Dendritic cell treated with granulocyte-macrophage colony-stimulating factor and Interleukin-4, amounts not matched to agents 40 ng/mL and 50 ng/mL, for 4 days (primary cell): ENCODE results near the gene NLGN1.

Experiments used
- H3K27ac Mint-ChIP-seq: one replicate; pipeline ENCODE4 v1.8.0; 2022; ENCODE audit warnings: mild to moderate bottlenecking, mixed read lengths
- H3K27me3 Mint-ChIP-seq: one replicate; pipeline ENCODE4 v1.8.0; 2022; ENCODE audit warnings: mild to moderate bottlenecking, mixed read lengths
- H3K36me3 Mint-ChIP-seq: one replicate; pipeline ENCODE4 v1.8.0; 2022; ENCODE audit warnings: low read depth, mixed read lengths
- H3K4me1 Mint-ChIP-seq: one replicate; pipeline ENCODE4 v1.8.0; 2022; ENCODE audit warnings: low read depth, mixed read lengths
- H3K4me3 Mint-ChIP-seq: one replicate; pipeline ENCODE4 v1.8.0; 2022; ENCODE audit warnings: mild to moderate bottlenecking, moderate library complexity, mixed read lengths
- H3K9me3 Mint-ChIP-seq: one replicate; pipeline ENCODE4 v1.8.0; 2022; ENCODE audit warnings: mixed read lengths
- intact Hi-C: fragments of 100-400 bp; cut with micrococcal nuclease; formaldehyde crosslinking; loops from one replicate; pipeline ENCODE4 v1.15.0; 2022

The NLGN1 gene

DNA sequence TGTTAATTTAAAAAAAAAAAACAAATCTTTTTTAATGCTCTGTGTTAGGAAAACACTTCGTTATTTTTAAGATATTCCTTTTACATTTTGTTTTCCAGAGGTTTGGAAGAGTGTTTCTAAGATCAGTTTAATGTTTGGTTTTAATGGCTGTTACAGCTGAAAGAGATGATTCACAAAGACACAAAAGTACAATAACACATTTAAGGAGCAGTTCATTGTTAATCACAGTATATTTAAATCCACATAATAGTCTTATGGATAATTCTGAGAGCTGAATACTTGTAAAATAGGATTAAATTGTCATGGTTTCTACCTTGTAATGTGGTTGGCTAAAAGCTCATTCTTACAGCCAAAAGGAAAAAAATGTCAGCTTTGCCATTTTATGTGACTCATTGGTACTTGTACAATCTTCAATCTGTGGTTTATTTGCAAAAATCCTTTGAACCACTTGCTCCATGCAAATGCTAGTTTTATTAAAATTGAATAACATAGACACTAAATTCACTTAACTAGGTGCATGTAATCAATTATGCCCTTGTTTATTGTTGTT lies 426.4 kb downstream of the NLGN1 start:
- H3K4me3 Mint-ChIP-seq: no peak overlapping the region
- H3K27ac Mint-ChIP-seq: no peak overlapping the region
- H3K27me3 Mint-ChIP-seq: no peaks in the 10 kb centered on the region
- peaks cover 23% of the 10 kb centered on the region for H3K9me3 Mint-ChIP-seq
- intact Hi-C loops: no loop called here
- H3K36me3 Mint-ChIP-seq: no peaks in the 10 kb centered on the region
- H3K4me1 Mint-ChIP-seq: no peaks in the 10 kb centered on the region

DNA sequence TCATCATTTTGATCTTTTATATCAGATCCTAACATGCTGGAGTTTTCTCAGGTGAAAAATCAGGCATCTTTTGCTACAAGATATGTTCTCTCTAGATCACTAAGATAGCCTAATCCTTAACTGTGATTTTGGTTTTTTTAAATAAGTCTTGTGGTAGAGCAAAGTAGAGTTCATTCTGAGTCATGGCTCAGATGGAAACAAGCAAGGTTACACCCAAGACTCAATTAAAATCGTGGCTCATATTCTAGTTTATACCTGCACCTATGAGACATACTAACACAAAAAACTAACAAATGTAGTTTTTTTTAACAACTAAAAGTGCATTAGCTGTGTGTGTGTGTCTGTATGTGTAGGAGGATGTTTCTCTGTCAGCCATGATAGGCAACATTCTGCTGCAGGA lies 428.2 kb downstream of the NLGN1 start:
- no peaks in the 10 kb centered on the region for H3K4me1 Mint-ChIP-seq
- H3K36me3 Mint-ChIP-seq: no peaks in the 10 kb centered on the region
- H3K9me3 Mint-ChIP-seq: peaks cover 14% of the 10 kb centered on the region
- no peak overlapping the region for H3K4me3 Mint-ChIP-seq
- intact Hi-C loops: no loop called here
- H3K27ac Mint-ChIP-seq: no peak overlapping the region
- H3K27me3 Mint-ChIP-seq: no peaks in the 10 kb centered on the region

- Mint-ChIP-seq H3K27me3 (no peaks in the 10 kb centered on the region), H3K36me3 (no peaks in the 10 kb centered on the region), H3K4me3 (no peak overlapping the region), H3K9me3 (peaks cover 14% of the 10 kb centered on the region), H3K27ac (no peak overlapping the region), H3K4me1 (no peaks in the 10 kb centered on the region)
- intact Hi-C loops: no loop called here
Observed at GRCh38 chr3:173826416-173826815, 428.9 kb downstream of the NLGN1 start.

DNA sequence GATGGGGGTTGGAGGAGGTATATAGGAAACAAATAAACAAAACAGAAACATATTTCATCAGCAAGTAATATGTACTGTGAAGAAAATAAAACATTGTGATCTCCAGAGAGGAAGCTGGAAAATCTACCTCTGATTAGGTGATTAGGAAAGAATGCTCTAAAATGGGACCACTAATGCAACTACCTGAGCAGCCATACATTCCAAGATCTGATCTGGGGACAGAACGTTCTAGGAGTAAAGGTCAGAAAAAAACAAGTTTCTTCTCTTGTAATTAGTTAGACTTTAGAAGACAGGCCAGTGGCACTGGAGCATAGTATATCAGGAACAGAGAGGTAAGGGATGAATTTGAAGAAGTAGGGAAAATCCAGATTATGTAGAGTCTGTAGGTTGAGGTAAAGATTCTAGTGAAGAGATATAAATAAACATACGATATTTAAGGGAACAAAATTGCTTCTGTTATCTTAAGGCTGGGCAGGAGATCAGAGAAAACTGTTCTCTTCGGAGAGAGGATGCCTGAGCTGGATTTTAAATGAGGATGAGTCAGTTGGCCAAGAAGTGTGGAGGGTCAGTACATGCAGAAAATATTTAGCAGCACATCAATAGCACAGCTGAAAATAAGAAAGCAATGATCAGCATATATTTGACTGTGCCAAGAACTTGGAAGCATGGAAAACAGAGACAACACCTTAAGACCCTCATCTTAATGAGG lies 429.5 kb downstream of the NLGN1 start:
- no peak overlapping the region for H3K27ac Mint-ChIP-seq
- no peak overlapping the region for H3K4me3 Mint-ChIP-seq
- intact Hi-C loops: no loop called here
- no peaks in the 10 kb centered on the region for H3K27me3 Mint-ChIP-seq
- peaks cover 14% of the 10 kb centered on the region for H3K9me3 Mint-ChIP-seq
- no peaks in the 10 kb centered on the region for H3K36me3 Mint-ChIP-seq
- H3K4me1 Mint-ChIP-seq: no peaks in the 10 kb centered on the region

- Mint-ChIP-seq H3K27me3 (no peaks in the 10 kb centered on the region), H3K36me3 (no peaks in the 10 kb centered on the region), H3K4me3 (no peak overlapping the region), H3K4me1 (no peaks in the 10 kb centered on the region), H3K27ac (no peak overlapping the region), H3K9me3 (no peaks in the 10 kb centered on the region)
- intact Hi-C loops: no loop called here
Observed at GRCh38 chr3:173838644-173839043, 441.1 kb downstream of the NLGN1 start.

- H3K9me3 Mint-ChIP-seq: no peaks in the 10 kb centered on the region
- no peaks in the 10 kb centered on the region for H3K27me3 Mint-ChIP-seq
- intact Hi-C loops: no loop called here
- H3K4me3 Mint-ChIP-seq: no peak overlapping the region
- no peak overlapping the region for H3K27ac Mint-ChIP-seq
- H3K4me1 Mint-ChIP-seq: no peaks in the 10 kb centered on the region
- H3K36me3 Mint-ChIP-seq: no peaks in the 10 kb centered on the region
Observed at GRCh38 chr3:173839859-173840258, 442.3 kb downstream of the NLGN1 start.

DNA sequence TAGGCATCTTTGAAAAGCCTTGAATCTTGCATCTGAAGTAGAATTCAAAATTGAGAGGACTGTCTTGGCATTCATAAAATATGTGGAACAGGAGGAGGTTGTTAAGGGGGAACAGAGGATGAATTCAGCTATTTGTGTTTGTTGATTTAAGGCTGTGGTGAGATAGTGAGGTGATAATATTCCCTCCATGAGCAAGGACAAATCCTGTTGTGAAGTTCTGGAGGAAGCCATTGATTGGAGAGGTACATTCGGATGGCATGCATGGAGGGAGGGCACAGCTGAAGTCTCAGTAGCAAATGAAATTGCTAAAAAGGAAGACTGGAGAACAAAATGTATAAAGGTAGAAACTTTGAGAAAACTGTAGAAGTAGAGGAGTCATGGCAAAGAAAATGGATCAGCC lies 443.8 kb downstream of the NLGN1 start:
- no peak overlapping the region for H3K27ac Mint-ChIP-seq
- H3K4me1 Mint-ChIP-seq: no peaks in the 10 kb centered on the region
- no peaks in the 10 kb centered on the region for H3K9me3 Mint-ChIP-seq
- intact Hi-C loops: no loop called here
- H3K4me3 Mint-ChIP-seq: no peak overlapping the region
- no peaks in the 10 kb centered on the region for H3K36me3 Mint-ChIP-seq
- no peaks in the 10 kb centered on the region for H3K27me3 Mint-ChIP-seq

- H3K4me1 Mint-ChIP-seq: no peaks in the 10 kb centered on the region
- intact Hi-C loops: no loop called here
- H3K4me3 Mint-ChIP-seq: no peak overlapping the region
- H3K27ac Mint-ChIP-seq: no peak overlapping the region
- H3K9me3 Mint-ChIP-seq: no peaks in the 10 kb centered on the region
- H3K36me3 Mint-ChIP-seq: no peaks in the 10 kb centered on the region
- H3K27me3 Mint-ChIP-seq: no peaks in the 10 kb centered on the region
Observed at GRCh38 chr3:173843060-173843459, 445.5 kb downstream of the NLGN1 start.

DNA sequence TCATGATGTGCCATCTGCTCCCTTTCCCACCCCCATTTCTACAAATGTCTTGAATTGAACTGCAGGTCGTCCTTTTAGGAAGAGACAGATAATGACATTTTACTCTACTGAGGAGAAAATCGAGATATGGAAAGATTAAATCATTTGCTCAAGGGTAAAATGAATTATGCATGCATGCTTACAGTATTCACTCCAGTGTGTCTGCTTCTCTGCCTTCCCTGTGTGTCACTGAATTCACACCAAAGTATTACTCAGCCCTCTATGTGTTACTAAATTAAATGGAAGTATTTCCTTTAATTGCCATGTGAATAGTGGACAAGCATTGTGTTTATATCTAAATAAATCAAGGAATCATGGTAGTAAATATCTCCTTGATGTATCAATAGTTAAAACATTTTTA lies 449.0 kb downstream of the NLGN1 start:
- no peaks in the 10 kb centered on the region for H3K9me3 Mint-ChIP-seq
- no peaks in the 10 kb centered on the region for H3K4me1 Mint-ChIP-seq
- H3K27me3 Mint-ChIP-seq: no peaks in the 10 kb centered on the region
- intact Hi-C loops: no loop called here
- no peak overlapping the region for H3K4me3 Mint-ChIP-seq
- H3K36me3 Mint-ChIP-seq: no peaks in the 10 kb centered on the region
- no peak overlapping the region for H3K27ac Mint-ChIP-seq

GRCh38 chr3:173849489-173849888 lies 451.9 kb downstream of the NLGN1 start:
- Mint-ChIP-seq H3K9me3 (no peaks in the 10 kb centered on the region), H3K4me1 (no peaks in the 10 kb centered on the region), H3K27me3 (no peaks in the 10 kb centered on the region), H3K36me3 (no peaks in the 10 kb centered on the region), H3K27ac (no peak overlapping the region), H3K4me3 (no peak overlapping the region)
- intact Hi-C loops: no loop called here

- no peaks in the 10 kb centered on the region for H3K4me1 Mint-ChIP-seq
- intact Hi-C loops: no loop called here
- H3K36me3 Mint-ChIP-seq: no peaks in the 10 kb centered on the region
- H3K9me3 Mint-ChIP-seq: no peaks in the 10 kb centered on the region
- H3K27me3 Mint-ChIP-seq: no peaks in the 10 kb centered on the region
- H3K27ac Mint-ChIP-seq: no peak overlapping the region
- no peak overlapping the region for H3K4me3 Mint-ChIP-seq
Observed at GRCh38 chr3:173857154-173857553, 459.6 kb downstream of the NLGN1 start.

GRCh38 chr3:173862701-173863100 lies 465.2 kb downstream of the NLGN1 start:
- Mint-ChIP-seq H3K36me3 (no peaks in the 10 kb centered on the region), H3K27ac (no peak overlapping the region), H3K4me3 (no peak overlapping the region), H3K4me1 (no peaks in the 10 kb centered on the region), H3K9me3 (no peaks in the 10 kb centered on the region), H3K27me3 (no peaks in the 10 kb centered on the region)
- intact Hi-C loops: no loop called here

DNA sequence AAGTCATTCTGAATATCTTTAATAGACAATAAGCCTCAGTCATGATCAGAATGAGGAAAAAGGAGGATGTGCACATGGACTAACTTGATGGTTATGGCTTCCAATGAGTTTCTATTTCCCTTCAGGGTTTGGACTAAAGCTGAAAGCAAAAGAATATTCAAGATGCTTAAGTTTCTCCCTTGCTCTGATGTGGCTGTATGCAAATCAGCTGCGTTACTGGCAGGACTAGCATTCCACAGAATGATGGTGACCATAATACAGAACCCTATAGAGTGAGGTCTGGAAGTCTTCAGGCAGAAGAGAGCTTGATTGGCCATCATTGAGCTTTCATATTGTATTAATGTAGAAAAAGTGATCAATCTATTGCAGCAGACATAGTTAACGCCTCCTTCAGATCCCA lies 466.0 kb downstream of the NLGN1 start:
- Mint-ChIP-seq H3K27me3 (no peaks in the 10 kb centered on the region), H3K27ac (no peak overlapping the region), H3K36me3 (no peaks in the 10 kb centered on the region), H3K9me3 (no peaks in the 10 kb centered on the region), H3K4me3 (no peak overlapping the region), H3K4me1 (no peaks in the 10 kb centered on the region)
- intact Hi-C loops: no loop called here

GRCh38 chr3:173865900-173866498 lies 468.5 kb downstream of the NLGN1 start:
- no peaks in the 10 kb centered on the region for H3K4me1 Mint-ChIP-seq
- H3K27me3 Mint-ChIP-seq: no peaks in the 10 kb centered on the region
- no peak overlapping the region for H3K4me3 Mint-ChIP-seq
- H3K9me3 Mint-ChIP-seq: no peaks in the 10 kb centered on the region
- H3K27ac Mint-ChIP-seq: no peak overlapping the region
- intact Hi-C loops: no loop called here
- H3K36me3 Mint-ChIP-seq: no peaks in the 10 kb centered on the region

- Mint-ChIP-seq H3K4me3 (no peak overlapping the region), H3K27ac (no peak overlapping the region), H3K4me1 (no peaks in the 10 kb centered on the region), H3K9me3 (no peaks in the 10 kb centered on the region), H3K36me3 (no peaks in the 10 kb centered on the region), H3K27me3 (no peaks in the 10 kb centered on the region)
- intact Hi-C loops: no loop called here
Observed at GRCh38 chr3:173869766-173870165, 472.2 kb downstream of the NLGN1 start.
